Spleen (tissue), 11 donors: ENCODE results near the gene PER1. TPM values are rescaled to one million over a fixed set of nuclear protein-coding genes. Genes with fewer than 3 reads are reported as not detected.

Experiments used
- DNase-seq: peaks from one replicate; pipeline ENCODE4 v3.0.0-alpha.2; 2020
- H3K27ac ChIP-seq, 8 donors: fragments of 200-600 bp; sonication (generic) in 7 of 8; 1 replicate in 4 of 8; 2 replicates in 4 of 8; pipeline versions ENCODE4 v1.5.0 to v1.8.0; 2016 to 2021; ENCODE audit warnings: inconsistent platforms in 4 of 8, mild to moderate bottlenecking in 4 of 8, moderate library complexity in 1 of 8
- H3K27me3 ChIP-seq, 7 donors: fragments of 200-600 bp; sonication (generic) in 6 of 7; replicated peaks in 1 of 7; 1 replicate in 4 of 7; 2 replicates in 3 of 7; pipeline versions ENCODE4 v1.5.0 to v1.8.0; 2016 to 2021; ENCODE audit warnings: inconsistent platforms in 3 of 7, mild to moderate bottlenecking in 1 of 7
- H3K36me3 ChIP-seq, 6 donors: fragments of 200-600 bp; sonication (generic) in 5 of 6; 1 replicate in 4 of 6; 2 replicates in 2 of 6; pipeline versions ENCODE4 v1.5.0 to v1.8.0; 2016 to 2021; ENCODE audit warnings: inconsistent platforms in 2 of 6
- H3K4me1 ChIP-seq, 6 donors: fragments of 200-600 bp; sonication (generic) in 5 of 6; 1 replicate in 3 of 6; 2 replicates in 3 of 6; pipeline versions ENCODE4 v1.5.0 to v1.8.0; 2016 to 2021; ENCODE audit warnings: inconsistent platforms in 3 of 6
- H3K4me3 ChIP-seq, 8 donors: fragments of 200-600 bp; sonication (generic) in 7 of 8; 1 replicate in 4 of 8; 2 replicates in 4 of 8; pipeline versions ENCODE4 v1.5.0 to v1.8.0; 2016 to 2021; ENCODE audit warnings: inconsistent platforms in 4 of 8, mild to moderate bottlenecking in 4 of 8, moderate library complexity in 2 of 8
- H3K9me3 ChIP-seq, 8 donors: fragments of 200-600 bp; sonication (generic) in 7 of 8; 1 replicate in 4 of 8; 2 replicates in 4 of 8; pipeline versions ENCODE4 v1.5.0 to v1.8.0; 2016 to 2021; ENCODE audit warnings: inconsistent platforms in 4 of 8
- CTCF ChIP-seq, 11 experiments: fragments of 200-600 bp in 7 of 11; fragments of 450-650 bp in 4 of 11; sonication (generic) in 4 of 11; IDR thresholded peaks in 8 of 11; conservative IDR thresholded peaks in 3 of 11; 1 replicate in 7 of 11; 2 replicates in 4 of 11; pipeline versions ENCODE4 v1.4.0 to v1.8.0; 2016 to 2021; ENCODE audit warnings: antibody characterized with exemption in 11 of 11, inconsistent platforms in 4 of 11, mild to moderate bottlenecking in 1 of 11
- POLR2A ChIP-seq, 3 donors: fragments of 450-650 bp; IDR thresholded peaks; one replicate each; pipeline ENCODE4 v1.5.1; 2017; ENCODE audit warnings: antibody characterized with exemption in 3 of 3, mild to moderate bottlenecking in 1 of 3
- POLR2AphosphoS5 ChIP-seq, 3 donors: sonication (generic); formaldehyde crosslinking; IDR thresholded peaks; one replicate each; pipeline ENCODE4 v1.5.1; 2017; ENCODE audit warnings: antibody characterized with exemption in 3 of 3
- WGBS, 5 donors: extraction: QIAGEN DNeasy Blood & Tissue Kit in 3 of 5; methylation state at CpG; one replicate each; pipeline versions ENCODE4 v1.1.5 to v1.1.7; 2013 to 2018; 5-methylcytosine and 5-hydroxymethylcytosine counted together
- intact Hi-C: fragments of 100-400 bp; cut with DNase I; formaldehyde crosslinking; loops from one replicate; pipeline ENCODE4 v1.15.0; 2023; ENCODE audit warnings: low total_unique reads
- polyA plus RNA-seq, 3 donors: library from polyadenylated mRNA; stranded (reverse); fragments of 200-250 nt; gene quantifications; one replicate each; pipeline ENCODE4 v1.2.1, GENCODE V29; 2013
- total RNA-seq, 7 donors: library from RNA; depleted of rRNA in 3 of 7; stranded (reverse); fragments of >200 nt in 3 of 7; fragmentation: NEBNext Ultra II Directional in 4 of 7; extraction: Animal tissue kit (Norgen Biotek cat#: 25700) in 4 of 7; gene quantifications; one replicate each; pipeline versions ENCODE4 v1.1.0 to v1.2.1, GENCODE V29; 2016 to 2021
- donor health status: healthy with polysubstance abuse.
- donor health status: DM: no; HTN: no; CAD: no; lungs with moderate emphysema.
- donor health status: DM: no; HTN: no; CAD: no.
- donor health status: Bipolar disorder and iron deficiency.
- donor health status: healthy.
- donor health status: DM: no; HTN: no; CAD: no.
- donor health status: DM: yes; HTN: yes; CAD: no.

The PER1 gene
- total and polyA plus RNA-seq, 10 donors = 12.6 to 213 (median 73.5) TPM

GRCh38 chr17:8154608-8155155 lies 2.5 kb upstream of the PER1 start:
- Histone ChIP-seq H3K4me3 (peak overlapping the region; percentile 39 to 79 (median 52)), H3K27ac (peak overlapping the region; percentile 96 to 100 (median 98)), H3K27me3 (no peaks in the 10 kb centered on the region), H3K9me3 (no peaks in the 10 kb centered on the region), H3K4me1 (peaks cover 57 to 93% (median 85%) of the 10 kb centered on the region in 6 donors), H3K36me3 (peaks cover under 1 to 42% (median 13%) of the 10 kb centered on the region in 6 donors)
- WGBS, 5 donors = 51 to 73% (median 54%) methylated on average over 10 to 11 of the region's 11 CpGs
- TF ChIP-seq POLR2A (IDR thresholded peaks at IDR 0.05) (no peak), POLR2AphosphoS5 (IDR thresholded peaks at IDR 0.05) (no peak), CTCF (IDR thresholded peaks at IDR 0.05 in 8 of 11, conservative IDR thresholded peaks at IDR 0.05 in 3 of 11) (no peak)
- no peak for DNase-seq
- intact Hi-C loops = no loop called here

- H3K27me3 ChIP-seq = no peaks in the 10 kb centered on the region
- H3K4me1 ChIP-seq = peaks cover 55 to 93% (median 83%) of the 10 kb centered on the region in 6 donors
- H3K27ac ChIP-seq = peak overlapping the region; percentile 96 to 100 (median 98)
- peak; percentile 97 for DNase-seq
- TF ChIP-seq POLR2A (IDR thresholded peaks at IDR 0.05) = peak in 1 of 3 donors; percentile 67
- peak; percentile 97 to 99 (median 97) for TF ChIP-seq POLR2AphosphoS5 (IDR thresholded peaks at IDR 0.05)
- no peak for TF ChIP-seq CTCF (IDR thresholded peaks at IDR 0.05 in 8 of 11, conservative IDR thresholded peaks at IDR 0.05 in 3 of 11)
- no peaks in the 10 kb centered on the region for H3K9me3 ChIP-seq
- intact Hi-C loops = no loop called here
- H3K36me3 ChIP-seq = peaks cover 6 to 42% (median 14%) of the 10 kb centered on the region in 6 donors
- WGBS, 5 donors = 8 to 12% (median 9%) methylated on average over 10 to 22 of the region's 22 CpGs
- H3K4me3 ChIP-seq = peak overlapping the region in 7 of 8 donors; percentile 39 to 79 (median 47)
Observed at GRCh38 chr17:8153957-8154607, 1.9 kb upstream of the PER1 start.

GRCh38 chr17:8153525-8153956 lies 1.3 kb upstream of the PER1 start:
- no peak for DNase-seq
- 29 to 45% (median 33%) methylated on average over 13 of the region's 13 CpGs for WGBS, 5 donors
- H3K27ac ChIP-seq = peak overlapping the region; percentile 96 to 100 (median 98)
- no peaks in the 10 kb centered on the region for H3K9me3 ChIP-seq
- intact Hi-C loops = no loop called here
- TF ChIP-seq POLR2A (IDR thresholded peaks at IDR 0.05) = no peak
- TF ChIP-seq POLR2AphosphoS5 (IDR thresholded peaks at IDR 0.05) = peak in 1 of 3 donors; percentile 76
- peaks cover 8 to 45% (median 19%) of the 10 kb centered on the region in 6 donors for H3K36me3 ChIP-seq
- H3K4me3 ChIP-seq = peak overlapping the region in 4 of 8 donors; percentile 26 to 79 (median 58)
- H3K27me3 ChIP-seq = no peaks in the 10 kb centered on the region
- peaks cover 50 to 89% (median 77%) of the 10 kb centered on the region in 6 donors for H3K4me1 ChIP-seq

GRCh38 chr17:8153031-8153451 lies 837 bp upstream of the PER1 start:
- intact Hi-C loops = no loop called here
- DNase-seq = no peak

More at GRCh38 chr17:8153031-8153451, 837 bp upstream of the PER1 start:
- Histone ChIP-seq H3K4me1 (peaks cover 45 to 88% (median 72%) of the 10 kb centered on the region in 6 donors), H3K4me3 (peak overlapping the region in 5 of 8 donors; percentile 60 to 79 (median 67)), H3K27me3 (no peaks in the 10 kb centered on the region), H3K9me3 (no peaks in the 10 kb centered on the region), H3K36me3 (peaks cover 10 to 45% (median 24%) of the 10 kb centered on the region in 6 donors), H3K27ac (peak overlapping the region; percentile 96 to 100 (median 98))
- TF ChIP-seq CTCF (IDR thresholded peaks at IDR 0.05 in 8 of 11, conservative IDR thresholded peaks at IDR 0.05 in 3 of 11) (no peak), POLR2AphosphoS5 (IDR thresholded peaks at IDR 0.05) (no peak), POLR2A (IDR thresholded peaks at IDR 0.05) (no peak)
- 81 to 90% (median 88%) methylated on average over 7 of the region's 7 CpGs for WGBS, 5 donors
